PC-3 (cell line): Measurements from ENCODE around the gene TPO. TPM values are rescaled to one million over a fixed set of nuclear protein-coding genes. Genes with fewer than 3 reads are reported as not detected.

Source experiments
- ATAC-seq: fragments of 200-7000 bp; cut with Tn5 transposase; 2 replicates; pipeline ENCODE4 v1.9.1; 2020; ENCODE audit warnings: mild to moderate bottlenecking, moderate library complexity
- BruUV-seq: library from RNA; stranded (reverse); fragments of 400-500 nt; replicated peaks from 2 replicates; lab custom pipeline; 2021; lab: Mats Ljungman, UMichigan
- CTCF ChIA-PET: fragments of 300-600 bp; sonication (Branson Sonifier 250); formaldehyde crosslinking; loops from one replicate; lab custom pipeline; 2022; ENCODE audit warnings: antibody characterized with exemption; lab: Charles Lee
- POLR2A ChIA-PET: fragments of 300-600 bp; sonication (Branson Sonifier 250); formaldehyde crosslinking; loops from one replicate; lab custom pipeline; 2022; ENCODE audit warnings: antibody characterized with exemption; ENCODE audit not compliant: unreplicated experiment; lab: Charles Lee
- DNase-seq: peaks from one replicate; pipeline ENCODE4 v3.0.0-alpha.2; 2015
- H2AFZ ChIP-seq: fragments of 300-600 bp; sonication (generic); 2 replicates; pipeline ENCODE4 v1.6.0; 2016; ENCODE audit warnings: antibody characterized with exemption, low read length
- H3F3A ChIP-seq: fragments of 300-600 bp; sonication (generic); one replicate; pipeline ENCODE4 v1.6.0; 2017; ENCODE audit warnings: antibody characterized with exemption, low read length, control low read depth, mild to moderate bottlenecking; ENCODE audit not compliant: unreplicated experiment
- H3K27ac ChIP-seq: fragments of 300-600 bp; sonication (generic); 2 replicates; pipeline ENCODE4 v1.5.1; 2016; ENCODE audit warnings: mild to moderate bottlenecking, low read length
- H3K27me3 ChIP-seq: fragments of 300-600 bp; sonication (generic); 2 replicates; pipeline ENCODE4 v1.6.1; 2016; ENCODE audit warnings: low read length, mixed read lengths
- H3K36me3 ChIP-seq: fragments of 300-600 bp; sonication (generic); 2 replicates; pipeline ENCODE4 v1.6.1; 2016; ENCODE audit warnings: low read depth, mixed run types, low read length, mixed read lengths
- H3K4me1 ChIP-seq: fragments of 300-600 bp; sonication (generic); 2 replicates; pipeline ENCODE4 v1.5.1; 2016; ENCODE audit warnings: low read length; ENCODE audit not compliant: insufficient read depth
- H3K4me2 ChIP-seq: fragments of 300-600 bp; sonication (generic); 2 replicates; pipeline ENCODE4 v1.6.0; 2016; ENCODE audit warnings: low read length
- H3K4me3 ChIP-seq: fragments of 300-600 bp; sonication (generic); 2 replicates; pipeline ENCODE4 v1.5.1; 2016; ENCODE audit warnings: mild to moderate bottlenecking, low read length, mixed read lengths
- H3K79me2 ChIP-seq: fragments of 300-600 bp; sonication (generic); 2 replicates; pipeline ENCODE4 v1.6.1; 2017; ENCODE audit warnings: low read length, mixed read lengths
- H3K9ac ChIP-seq: fragments of 300-600 bp; sonication (generic); 2 replicates; pipeline ENCODE4 v1.6.0; 2016; ENCODE audit warnings: mild to moderate bottlenecking, low read length
- H3K9me2 ChIP-seq: fragments of 300-600 bp; sonication (generic); replicated peaks from 2 replicates; pipeline ENCODE4 v1.6.1; 2016; ENCODE audit warnings: mixed run types, low read length, mixed read lengths
- H3K9me3 ChIP-seq: fragments of 300-600 bp; sonication (generic); 2 replicates; pipeline ENCODE4 v1.6.1; 2016; ENCODE audit warnings: low read length, mixed read lengths
- H4K20me1 ChIP-seq: fragments of 300-600 bp; sonication (generic); 2 replicates; pipeline ENCODE4 v1.6.1; 2016; ENCODE audit warnings: low read length, mixed read lengths
- CTCF ChIP-seq: fragments of 300-600 bp; sonication (generic); conservative IDR thresholded peaks from 2 replicates; pipeline ENCODE4 v1.5.1; 2017; ENCODE audit warnings: antibody characterized with exemption, low read depth, mild to moderate bottlenecking, low read length
- EZH2 ChIP-seq: fragments of 300-600 bp; sonication (generic); IDR thresholded peaks from one replicate; pipeline ENCODE4 v1.6.1; 2017; ENCODE audit warnings: antibody characterized with exemption, mild to moderate bottlenecking, low read length; ENCODE audit not compliant: unreplicated experiment
- EZH2phosphoT487 ChIP-seq: fragments of 300-600 bp; sonication (generic); IDR thresholded peaks from 2 replicates; pipeline ENCODE4 v1.6.1; 2018; ENCODE audit warnings: mild to moderate bottlenecking, antibody characterized with exemption, low read length, borderline replicate concordance
- intact Hi-C: fragments of 100-400 bp; cut with micrococcal nuclease; formaldehyde crosslinking; loops from 2 replicates; pipeline ENCODE4 v1.9.0; 2023
- total RNA-seq: library from RNA; depleted of rRNA; stranded (reverse); fragments of >200 nt; gene quantifications from 2 replicates; pipeline ENCODE4 v1.2.3, GENCODE V29; 2014

TPO gene
- total RNA-seq, 1 experiment from 2014 or later: not detected

GRCh38 chr2:1405124-1405523 is 8.1 kb upstream of the TPO start:
- no peak for TF ChIP-seq EZH2
- no peak for TF ChIP-seq CTCF
- no peak for TF ChIP-seq EZH2phosphoT487
- H3K9me2 ChIP-seq: no peaks in the 10 kb centered on the region
- CTCF ChIA-PET: no interaction called here
- H3K9me3 ChIP-seq: no peaks in the 10 kb centered on the region
- H3K36me3 ChIP-seq: no peaks in the 10 kb centered on the region
- no peak overlapping the region for H3K4me2 ChIP-seq
- H3F3A ChIP-seq: no peaks in the 10 kb centered on the region
- H2AFZ ChIP-seq: no peak overlapping the region
- no peak overlapping the region for H3K9ac ChIP-seq
- no peak overlapping the region for H3K4me3 ChIP-seq
- POLR2A ChIA-PET: no interaction called here
- H3K79me2 ChIP-seq: no peaks in the 10 kb centered on the region
- no peak for DNase-seq
- H3K27me3 ChIP-seq: peaks cover 90% of the 10 kb centered on the region
- intact Hi-C loops: no loop called here
- no peaks in the 10 kb centered on the region for H4K20me1 ChIP-seq
- no peaks in the 10 kb centered on the region for H3K4me1 ChIP-seq
- ATAC-seq: no peak
- H3K27ac ChIP-seq: no peak overlapping the region
- no TSS peak for BruUV-seq

- BruUV-seq: no TSS peak
Observed at GRCh38 chr2:1405967-1406366, 7.3 kb upstream of the TPO start.

More at GRCh38 chr2:1405967-1406366, 7.3 kb upstream of the TPO start:
- no peaks in the 10 kb centered on the region for H3F3A ChIP-seq
- no peak for ATAC-seq
- no peak overlapping the region for H3K27ac ChIP-seq
- no peak for TF ChIP-seq EZH2phosphoT487
- TF ChIP-seq CTCF: no peak
- no peak for TF ChIP-seq EZH2
- H3K4me3 ChIP-seq: no peak overlapping the region
- peaks cover 90% of the 10 kb centered on the region for H3K27me3 ChIP-seq
- H3K36me3 ChIP-seq: no peaks in the 10 kb centered on the region
- H3K9ac ChIP-seq: no peak overlapping the region
- no peak for DNase-seq
- H2AFZ ChIP-seq: no peak overlapping the region
- H3K79me2 ChIP-seq: no peaks in the 10 kb centered on the region
- intact Hi-C loops: no loop called here
- H4K20me1 ChIP-seq: no peaks in the 10 kb centered on the region
- no peaks in the 10 kb centered on the region for H3K4me1 ChIP-seq
- H3K9me3 ChIP-seq: no peaks in the 10 kb centered on the region
- H3K4me2 ChIP-seq: no peak overlapping the region
- no peaks in the 10 kb centered on the region for H3K9me2 ChIP-seq
- ChIA-PET POLR2A (no interaction called here), CTCF (no interaction called here)
